Activated CD4-positive, alpha-beta T cell treated with anti-CD3 and anti-CD28 coated beads for 1 hour (primary cell): ENCODE data around the gene ASIC4.
A peak's percentile ranks its signal among the peaks of the same experiment; 100 is the strongest.

Source experiments
- DNase-seq: peaks from one replicate; pipeline ENCODE4 v3.0.0-alpha.2; 2020

Gene ASIC4

GRCh38 chr2:219537657-219538488 is 23.6 kb downstream of the ASIC4 start:
- DNase-seq = no peak

GRCh38 chr2:219538504-219538951 is 24.2 kb downstream of the ASIC4 start:
- DNase-seq = no peak

- DNase-seq = no peak
Measured at GRCh38 chr2:219538956-219539788, 24.9 kb downstream of the ASIC4 start.

- DNase-seq = no peak
Measured at GRCh38 chr2:219539926-219540678, 25.8 kb downstream of the ASIC4 start.

GRCh38 chr2:219540784-219541504 is 26.7 kb downstream of the ASIC4 start:
- DNase-seq = no peak

GRCh38 chr2:219541611-219542180 is 27.4 kb downstream of the ASIC4 start:
- peak; percentile 77 for DNase-seq

- DNase-seq = no peak
Measured at GRCh38 chr2:219542931-219543595, 28.8 kb downstream of the ASIC4 start.

GRCh38 chr2:219543596-219544358 is 29.5 kb downstream of the ASIC4 start, which contains the start of the genes CHPF and TMEM198:
Gene CHPF (minus strand): TSS chr2:219543809. CDS start chr2:219543538, 271 bp downstream.
Gene TMEM198 (plus strand): TSS chr2:219544028. CDS start chr2:219544728, 700 bp downstream.
- peak; percentile 87 for DNase-seq

- DNase-seq = no peak
Measured at GRCh38 chr2:219544567-219544966, 30.3 kb downstream of the ASIC4 start.

- no peak for DNase-seq
Measured at GRCh38 chr2:219545295-219545942, 31.1 kb downstream of the ASIC4 start.

GRCh38 chr2:219545943-219546352 is 31.7 kb downstream of the ASIC4 start:
- DNase-seq = no peak

- DNase-seq = no peak
Measured at GRCh38 chr2:219547621-219548020, 33.3 kb downstream of the ASIC4 start.

GRCh38 chr2:219548990-219549389 is 34.7 kb downstream of the ASIC4 start:
- no peak for DNase-seq

- no peak for DNase-seq
Measured at GRCh38 chr2:219549619-219550018, 35.3 kb downstream of the ASIC4 start.

- DNase-seq = no peak
Measured at GRCh38 chr2:219551441-219552381, 37.4 kb downstream of the ASIC4 start.

GRCh38 chr2:219552382-219553167 is 38.3 kb downstream of the ASIC4 start:
- peak; percentile 65 for DNase-seq

GRCh38 chr2:219553168-219553417 is 38.8 kb downstream of the ASIC4 start:
- no peak for DNase-seq

- DNase-seq = no peak
Measured at GRCh38 chr2:219553463-219553963, 39.2 kb downstream of the ASIC4 start.
